ENCODE data around the gene TANGO6.

GRCh38 chr16:69107316-69107962 is 264.1 kb downstream of the TANGO6 start:
- TF ChIP-seq CTCF (conservative IDR thresholded peaks at IDR 0.05; ENCODE audit: low read depth, low read length) (0 out of 2 replicates have a peak, but pooled peaks have one; percentile 20), EZH2 (IDR thresholded peaks at IDR 0.05; ENCODE audit: borderline replicate concordance, low read depth, low read length, poor library complexity, severe bottlenecking) (no peak)
